Right lobe of liver (tissue), 6 donors: ENCODE results near the gene KAT2A. TPM values are rescaled to one million over a fixed set of nuclear protein-coding genes. Genes with fewer than 3 reads are reported as not detected.

Source experiments
- ATAC-seq, 4 donors: fragments of 200-7000 bp; cut with Tn5 transposase; one replicate each; pipeline ENCODE4 v1.9.1; 2020; ENCODE audit warnings: mild to moderate bottlenecking in 4 of 4, moderate library complexity in 4 of 4
- DNase-seq, 3 donors: peaks; one replicate each; pipeline ENCODE4 v3.0.0-alpha.2; 2020
- H3K27ac ChIP-seq, 3 donors: fragments of 200-600 bp; one replicate each; pipeline ENCODE4 v1.8.0; 2022
- H3K27me3 ChIP-seq, 2 donors: fragments of 200-600 bp; one replicate each; pipeline ENCODE4 v1.8.0; 2022
- H3K36me3 ChIP-seq, 4 donors: fragments of 200-600 bp; sonication (generic) in 1 of 4; one replicate each; pipeline versions ENCODE4 v1.5.1 to v1.8.0; 2017 to 2022; ENCODE audit warnings: control low read depth in 1 of 4
- H3K4me1 ChIP-seq, 4 donors: fragments of 200-600 bp; sonication (generic) in 1 of 4; one replicate each; pipeline versions ENCODE4 v1.5.1 to v1.8.0; 2017 to 2022; ENCODE audit warnings: control low read depth in 1 of 4
- H3K4me3 ChIP-seq, 3 donors: fragments of 200-600 bp; one replicate each; pipeline ENCODE4 v1.8.0; 2022
- H3K9me3 ChIP-seq, 4 donors: fragments of 200-600 bp; sonication (generic) in 1 of 4; one replicate each; pipeline versions ENCODE4 v1.5.1 to v1.8.0; 2017 to 2022; ENCODE audit warnings: control low read depth in 1 of 4
- POLR2A ChIP-seq: fragments of 450-650 bp; IDR thresholded peaks from one replicate; pipeline ENCODE4 v1.6.1; 2017; ENCODE audit warnings: antibody characterized with exemption, mild to moderate bottlenecking
- WGBS: methylation state at CpG from one replicate; pipeline ENCODE4 v1.1.6; 2018; ENCODE audit warnings: low coverage, low lambda C conversion rate; ENCODE audit not compliant: insufficient coverage; ENCODE audit errors: missing lambda C conversion rate; 5-methylcytosine and 5-hydroxymethylcytosine counted together
- intact Hi-C, 2 donors: fragments of 100-400 bp; cut with DNase I; formaldehyde crosslinking; loops; one replicate each; pipeline versions ENCODE4 v1.11.2 to v1.14.1; 2022
- total RNA-seq, 6 experiments: library from RNA; depleted of rRNA in 2 of 6; stranded (reverse); fragments of >200 nt in 2 of 6; fragmentation: NEBNext Ultra II Directional in 3 of 6; extraction: Animal tissue kit (Norgen Biotek cat#: 25700) in 3 of 6; gene quantifications; one replicate each; pipeline versions ENCODE4 v1.1.0 to v1.2.4, GENCODE V29; 2016 to 2023
- TF ChIP-seq, protein P1 (sequence below), 4 donors: fragments of 200-600 bp in 3 of 4; fragments of 450-650 bp in 1 of 4; IDR thresholded peaks; one replicate each; pipeline versions ENCODE4 v1.5.1 to v1.8.0; 2016 to 2022; ENCODE audit warnings: antibody characterized with exemption in 4 of 4, mild to moderate bottlenecking in 2 of 4
- donor health status: DM: no; HTN: yes; CAD: no.
- donor health status: DM: no; HTN: no; CAD: no.
- donor health status: DM: no; HTN: no; CAD: no.
- donor health status: DM: no; HTN: yes; CAD: no.
- donor health status: DM: no; HTN: yes; CAD: no.

KAT2A gene
- total RNA-seq, 6 experiments from 2014 or later = 14.3 to 36.4 (median 21.3) TPM

DNA sequence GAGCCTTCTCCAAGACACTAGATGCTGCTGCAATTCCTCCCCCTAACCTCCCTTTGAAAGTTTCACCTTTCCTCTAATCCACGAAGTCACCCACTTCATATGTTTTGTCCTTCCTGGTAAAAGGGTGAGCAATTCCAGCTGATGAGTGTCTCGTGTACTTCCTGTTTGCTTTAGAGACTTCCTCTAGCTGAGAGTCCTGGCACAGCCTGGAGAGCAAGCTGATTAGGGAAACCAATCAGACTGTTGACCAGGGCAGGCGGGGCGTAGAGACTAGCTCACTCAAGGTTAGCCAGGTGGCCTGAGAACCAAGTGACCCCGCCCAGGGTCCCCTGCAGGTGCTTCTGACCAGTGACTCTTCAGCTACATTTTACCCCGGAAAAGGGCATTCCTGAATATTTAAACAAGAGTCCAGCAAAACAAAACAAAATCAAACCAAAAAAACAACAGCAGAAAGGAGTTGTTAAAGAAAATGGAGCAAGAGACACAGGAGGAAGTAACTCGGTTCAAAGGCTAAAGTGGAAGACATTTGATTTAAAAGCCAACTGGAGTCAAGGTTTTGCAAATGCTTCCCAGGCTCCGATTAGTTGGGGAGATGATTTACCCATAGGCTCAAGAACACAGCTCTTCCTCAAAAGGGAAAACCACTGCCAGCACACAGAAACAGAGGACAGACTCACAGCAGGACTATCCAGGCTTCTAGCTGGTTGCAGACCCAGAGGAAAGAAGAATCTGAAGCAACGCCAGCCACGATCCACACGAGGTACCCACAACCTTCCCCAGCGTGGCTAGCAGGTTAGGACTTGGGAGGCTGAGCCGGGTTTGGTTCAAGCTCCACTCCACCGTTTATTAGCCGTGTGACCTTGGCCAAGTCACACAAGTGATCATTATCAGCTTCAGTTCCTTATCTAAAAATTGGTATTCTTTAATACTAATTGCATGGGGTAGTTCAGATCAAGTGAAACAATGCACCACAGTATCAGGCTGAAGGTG, 14.8 kb upstream of the KAT2A start:
- DNase-seq (peak; percentile 89 to 92 (median 91)), ATAC-seq (peak; percentile 93 to 95 (median 94))
- peaks cover 0 to 62% (median 22%) of the 10 kb centered on the region in 4 donors for H3K4me1 ChIP-seq
- intact Hi-C loops = no loop called here
- H3K4me3 ChIP-seq = peak overlapping the region; percentile 5 to 35 (median 9)
- peak overlapping the region; percentile 44 to 93 (median 74) for H3K27ac ChIP-seq
- H3K36me3 ChIP-seq = peaks cover 0 to 4% (median 0%) of the 10 kb centered on the region in 4 donors
- H3K27me3 ChIP-seq = no peaks in the 10 kb centered on the region
- no peaks in the 10 kb centered on the region for H3K9me3 ChIP-seq
- TF ChIP-seq, protein P1, sequence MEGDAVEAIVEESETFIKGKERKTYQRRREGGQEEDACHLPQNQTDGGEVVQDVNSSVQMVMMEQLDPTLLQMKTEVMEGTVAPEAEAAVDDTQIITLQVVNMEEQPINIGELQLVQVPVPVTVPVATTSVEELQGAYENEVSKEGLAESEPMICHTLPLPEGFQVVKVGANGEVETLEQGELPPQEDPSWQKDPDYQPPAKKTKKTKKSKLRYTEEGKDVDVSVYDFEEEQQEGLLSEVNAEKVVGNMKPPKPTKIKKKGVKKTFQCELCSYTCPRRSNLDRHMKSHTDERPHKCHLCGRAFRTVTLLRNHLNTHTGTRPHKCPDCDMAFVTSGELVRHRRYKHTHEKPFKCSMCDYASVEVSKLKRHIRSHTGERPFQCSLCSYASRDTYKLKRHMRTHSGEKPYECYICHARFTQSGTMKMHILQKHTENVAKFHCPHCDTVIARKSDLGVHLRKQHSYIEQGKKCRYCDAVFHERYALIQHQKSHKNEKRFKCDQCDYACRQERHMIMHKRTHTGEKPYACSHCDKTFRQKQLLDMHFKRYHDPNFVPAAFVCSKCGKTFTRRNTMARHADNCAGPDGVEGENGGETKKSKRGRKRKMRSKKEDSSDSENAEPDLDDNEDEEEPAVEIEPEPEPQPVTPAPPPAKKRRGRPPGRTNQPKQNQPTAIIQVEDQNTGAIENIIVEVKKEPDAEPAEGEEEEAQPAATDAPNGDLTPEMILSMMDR (IDR thresholded peaks at IDR 0.05) = no peak
- peak; percentile 52 for TF ChIP-seq POLR2A
- WGBS = 13% methylated on average over 11 of the region's 15 CpGs

DNA sequence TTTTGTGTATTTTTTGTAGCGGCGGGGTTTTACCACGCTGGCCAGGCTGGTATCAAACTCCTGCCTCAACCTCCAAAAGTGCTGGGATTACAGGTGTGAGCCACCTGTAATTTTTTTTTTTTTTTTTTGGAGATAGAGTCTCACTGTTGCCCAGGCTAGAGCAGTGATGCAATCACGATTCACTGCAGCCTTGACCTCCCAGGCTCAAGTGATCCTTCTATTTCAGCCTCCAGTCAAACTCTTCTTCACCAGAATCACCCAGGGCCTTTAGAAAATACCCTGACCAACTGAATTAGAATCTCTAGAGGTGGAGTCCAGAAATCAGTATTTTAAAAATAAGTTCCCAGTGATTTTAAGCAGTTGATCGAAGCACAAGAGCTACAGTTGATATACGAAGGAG, 14.0 kb upstream of the KAT2A start:
- Histone ChIP-seq H3K36me3 (peaks cover 0 to 2% (median under 1%) of the 10 kb centered on the region in 4 donors), H3K9me3 (no peaks in the 10 kb centered on the region), H3K4me1 (peaks cover 0 to 62% (median 22%) of the 10 kb centered on the region in 4 donors), H3K4me3 (peak overlapping the region in 1 of 3 donors; percentile 9), H3K27ac (peak overlapping the region; percentile 44 to 93 (median 74)), H3K27me3 (no peaks in the 10 kb centered on the region)
- no peak for DNase-seq
- intact Hi-C loops = no loop called here
- WGBS = 62% methylated on average over 6 of the region's 6 CpGs
- ATAC-seq = no peak
- TF ChIP-seq POLR2A = no peak
- TF ChIP-seq, protein P1 (IDR thresholded peaks at IDR 0.05) = no peak

DNA sequence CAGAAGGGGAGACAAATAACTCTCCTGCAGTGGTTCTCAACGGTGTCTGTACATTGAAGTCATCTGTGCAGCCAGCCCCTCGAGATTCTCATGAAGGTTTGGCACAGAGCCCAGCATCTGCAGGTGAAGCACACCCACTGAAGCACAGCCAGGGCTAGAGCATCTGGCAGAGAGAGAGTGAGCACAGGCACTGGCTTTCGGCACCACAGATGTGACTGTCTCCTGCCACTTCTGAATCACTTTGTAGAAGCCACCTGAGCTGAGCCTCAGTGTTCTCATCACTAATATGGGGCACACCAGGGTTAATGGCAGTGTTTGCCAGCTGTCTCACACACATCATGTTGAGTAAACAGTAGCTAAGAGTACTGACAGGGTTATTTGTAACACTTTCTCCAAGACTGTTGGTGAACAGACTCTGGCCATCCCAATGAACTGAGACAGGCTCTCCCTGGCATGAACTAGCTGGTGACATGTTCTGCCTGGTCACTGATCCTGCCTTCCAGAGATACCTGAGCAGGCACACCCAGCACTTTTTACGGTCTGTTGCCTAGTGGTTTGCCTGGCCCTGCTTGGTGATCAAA, 12.4 kb upstream of the KAT2A start:
- Histone ChIP-seq H3K9me3 (no peaks in the 10 kb centered on the region), H3K4me1 (peaks cover 0 to 64% (median 20%) of the 10 kb centered on the region in 4 donors), H3K27ac (peak overlapping the region in 2 of 3 donors; percentile 36 to 93), H3K36me3 (peaks cover 0 to 15% (median 5%) of the 10 kb centered on the region in 4 donors), H3K4me3 (no peak overlapping the region), H3K27me3 (no peaks in the 10 kb centered on the region)
- no peak for ATAC-seq
- intact Hi-C loops = no loop called here
- 50% methylated on average over 1 of the region's 4 CpGs for WGBS
- DNase-seq = no peak
- TF ChIP-seq POLR2A = no peak
- TF ChIP-seq, protein P1 (IDR thresholded peaks at IDR 0.05) = no peak

DNA sequence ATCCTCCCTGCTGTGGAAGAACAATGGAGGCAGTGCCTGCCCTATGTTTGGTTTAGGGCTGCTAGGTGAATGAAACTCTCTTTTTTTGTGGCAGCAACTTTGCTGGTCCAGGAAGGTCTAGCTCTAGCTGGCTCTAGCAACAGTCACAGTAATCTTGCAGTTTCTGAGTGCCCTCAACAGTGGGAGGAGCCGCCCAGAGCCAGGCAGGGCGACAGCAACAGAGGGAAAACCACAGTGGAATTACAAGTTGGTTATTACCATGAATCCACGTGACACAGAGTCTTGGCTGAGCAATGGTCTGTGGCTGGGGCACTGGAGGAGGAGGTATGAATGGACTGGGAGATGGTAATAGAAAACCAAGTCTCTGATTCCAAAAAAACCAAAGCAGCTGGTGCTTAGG, 11.8 kb upstream of the KAT2A start:
- TF ChIP-seq POLR2A = no peak
- TF ChIP-seq, protein P1 (IDR thresholded peaks at IDR 0.05) = no peak
- intact Hi-C loops = no loop called here
- peak overlapping the region in 2 of 3 donors; percentile 13 to 93 for H3K27ac ChIP-seq

More for the DNA sequence above, 11.8 kb upstream of the KAT2A start:
- H3K36me3 ChIP-seq = peaks cover 0 to 21% (median 8%) of the 10 kb centered on the region in 4 donors
- ATAC-seq (no peak), DNase-seq (no peak)
- H3K9me3 ChIP-seq = no peaks in the 10 kb centered on the region
- H3K4me3 ChIP-seq = no peak overlapping the region
- no peaks in the 10 kb centered on the region for H3K27me3 ChIP-seq
- 69% methylated on average over 3 of the region's 3 CpGs for WGBS
- peaks cover 0 to 62% (median 20%) of the 10 kb centered on the region in 4 donors for H3K4me1 ChIP-seq
